Hepatocyte (in vitro differentiated cells): ENCODE results near the gene OSBPL10. TPM values are rescaled to one million over a fixed set of nuclear protein-coding genes. Genes with fewer than 3 reads are reported as not detected.

Experiments used
- DNase-seq: peaks from one replicate; pipeline ENCODE4 v3.0.0-alpha.2; 2016; ENCODE audit warnings: low spot score
- H2AFZ ChIP-seq: fragments of 200-600 bp; sonication (generic); 2 replicates; pipeline ENCODE4 v1.6.0; 2016; ENCODE audit warnings: antibody characterized with exemption, mild to moderate bottlenecking
- H3K27ac ChIP-seq: fragments of 200-600 bp; sonication (generic); 2 replicates; pipeline ENCODE4 v1.5.1; 2016; ENCODE audit warnings: mild to moderate bottlenecking
- H3K27me3 ChIP-seq: fragments of 200-600 bp; sonication (generic); 2 replicates; pipeline ENCODE4 v1.6.1; 2016
- H3K36me3 ChIP-seq: fragments of 200-600 bp; sonication (generic); replicated peaks from 2 replicates; pipeline ENCODE4 v1.5.1; 2016; ENCODE audit warnings: low read depth; ENCODE audit not compliant: insufficient read depth
- H3K4me1 ChIP-seq: fragments of 200-600 bp; sonication (generic); 2 replicates; pipeline ENCODE4 v1.5.1; 2016; ENCODE audit warnings: mild to moderate bottlenecking, moderate library complexity; ENCODE audit not compliant: insufficient read depth
- H3K4me2 ChIP-seq: fragments of 200-600 bp; sonication (generic); 2 replicates; pipeline ENCODE4 v1.6.0; 2016
- H3K4me3 ChIP-seq: fragments of 200-600 bp; sonication (generic); 2 replicates; pipeline ENCODE4 v1.5.1; 2016; ENCODE audit warnings: mild to moderate bottlenecking
- H3K79me2 ChIP-seq: fragments of 200-600 bp; sonication (generic); 2 replicates; pipeline ENCODE4 v1.6.0; 2017; ENCODE audit warnings: mild to moderate bottlenecking
- H3K9me2 ChIP-seq: fragments of 200-600 bp; sonication (generic); replicated peaks from 2 replicates; pipeline ENCODE4 v1.6.0; 2017; ENCODE audit warnings: mild to moderate bottlenecking; ENCODE audit not compliant: insufficient read depth
- H3K9me3 ChIP-seq: fragments of 200-600 bp; sonication (generic); 2 replicates; pipeline ENCODE4 v1.5.1; 2016; ENCODE audit warnings: low read depth, mild to moderate bottlenecking
- H4K20me1 ChIP-seq: fragments of 200-600 bp; sonication (generic); 2 replicates; pipeline ENCODE4 v1.6.0; 2016; ENCODE audit warnings: mild to moderate bottlenecking; ENCODE audit not compliant: insufficient read depth, poor library complexity, severe bottlenecking
- CTCF ChIP-seq: fragments of 200-600 bp; sonication (generic); IDR thresholded peaks from 2 replicates; pipeline ENCODE4 v1.5.1; 2016; ENCODE audit warnings: antibody characterized with exemption, mild to moderate bottlenecking; ENCODE audit not compliant: poor library complexity
- EZH2 ChIP-seq: fragments of 200-600 bp; sonication (generic); IDR thresholded peaks from 2 replicates; pipeline ENCODE4 v1.6.1; 2016; ENCODE audit warnings: antibody characterized with exemption, mild to moderate bottlenecking, borderline replicate concordance
- EZH2phosphoT487 ChIP-seq: fragments of 200-600 bp; sonication (generic); IDR thresholded peaks from one replicate; pipeline ENCODE4 v1.6.1; 2018; ENCODE audit warnings: antibody characterized with exemption, mild to moderate bottlenecking, low read depth, moderate library complexity; ENCODE audit not compliant: unreplicated experiment, severe bottlenecking
- WGBS: methylation state at CpG from one replicate; pipeline ENCODE4 v1.1.6; 2016; ENCODE audit warnings: low lambda C conversion rate; ENCODE audit errors: missing lambda C conversion rate; 5-methylcytosine and 5-hydroxymethylcytosine counted together
- polyA plus RNA-seq: library from polyadenylated mRNA; unstranded; fragments of >200 nt; fragmentation: Nextera tagmentation; extraction: Ambion mirVana; gene quantifications from 2 replicates; pipeline ENCODE4 v1.2.1, GENCODE V29; 2016
- total RNA-seq: library from RNA; depleted of rRNA; stranded (reverse); fragments of >200 nt; gene quantifications from 2 replicates; pipeline ENCODE4 v1.2.3, GENCODE V29; 2014

Gene OSBPL10
- total and polyA plus RNA-seq, 2 experiments from 2014 or later, result 18.2 to 32.8 TPM

- H4K20me1 ChIP-seq, result no peaks in the 10 kb centered on the region
- H3K36me3 ChIP-seq, result no peaks in the 10 kb centered on the region
- TF ChIP-seq EZH2phosphoT487 (no peak), CTCF (no peak), EZH2 (no peak)
- peaks cover 4% of the 10 kb centered on the region for H3K4me1 ChIP-seq
- no peaks in the 10 kb centered on the region for H3K9me3 ChIP-seq
- H3K79me2 ChIP-seq, result peaks cover 52% of the 10 kb centered on the region
- no peak overlapping the region for H3K4me2 ChIP-seq
- no peak overlapping the region for H3K4me3 ChIP-seq
- 96% methylated on average over 3 of the region's 3 CpGs for WGBS
- no peak for DNase-seq
- no peaks in the 10 kb centered on the region for H3K27me3 ChIP-seq
- H2AFZ ChIP-seq, result no peak overlapping the region
- no peaks in the 10 kb centered on the region for H3K9me2 ChIP-seq
- H3K27ac ChIP-seq, result no peak overlapping the region
Observed at GRCh38 chr3:31932990-31933389, 48.1 kb downstream of the OSBPL10 start.

GRCh38 chr3:31929826-31930502 is 51.1 kb downstream of the OSBPL10 start:
- H3K4me1 ChIP-seq, result no peaks in the 10 kb centered on the region
- H2AFZ ChIP-seq, result no peak overlapping the region
- H3K79me2 ChIP-seq, result peaks cover 59% of the 10 kb centered on the region
- no peaks in the 10 kb centered on the region for H3K36me3 ChIP-seq
- TF ChIP-seq CTCF (no peak), EZH2phosphoT487 (no peak), EZH2 (no peak)
- no peak overlapping the region for H3K27ac ChIP-seq
- H3K4me2 ChIP-seq, result no peak overlapping the region
- no peaks in the 10 kb centered on the region for H3K9me3 ChIP-seq
- DNase-seq, result no peak
- 96% methylated on average over 4 of the region's 4 CpGs for WGBS
- H4K20me1 ChIP-seq, result no peaks in the 10 kb centered on the region
- no peak overlapping the region for H3K4me3 ChIP-seq
- no peaks in the 10 kb centered on the region for H3K9me2 ChIP-seq
- H3K27me3 ChIP-seq, result no peaks in the 10 kb centered on the region

GRCh38 chr3:31927811-31928210 is 53.3 kb downstream of the OSBPL10 start:
- no peaks in the 10 kb centered on the region for H4K20me1 ChIP-seq
- DNase-seq, result no peak
- H3K9me3 ChIP-seq, result no peaks in the 10 kb centered on the region
- peak overlapping the region; percentile 54 for H3K27ac ChIP-seq
- H2AFZ ChIP-seq, result no peak overlapping the region
- no peaks in the 10 kb centered on the region for H3K36me3 ChIP-seq
- TF ChIP-seq CTCF (no peak), EZH2phosphoT487 (no peak)
- no peaks in the 10 kb centered on the region for H3K9me2 ChIP-seq
- H3K27me3 ChIP-seq, result no peaks in the 10 kb centered on the region
- H3K4me2 ChIP-seq, result no peak overlapping the region
- H3K4me1 ChIP-seq, result peaks cover 4% of the 10 kb centered on the region
- peaks cover 68% of the 10 kb centered on the region for H3K79me2 ChIP-seq
- no peak overlapping the region for H3K4me3 ChIP-seq
- WGBS, result 77% methylated on average over 6 of the region's 6 CpGs
